IPS-11a (cell line): Measurements from ENCODE around the gene QTRT2.

Experiments
- H3K4me3 ChIP-seq: one replicate; pipeline ENCODE4 v1.5.1; 2013; ENCODE audit warnings: low read depth, low read length, control low read depth

QTRT2 gene

DNA sequence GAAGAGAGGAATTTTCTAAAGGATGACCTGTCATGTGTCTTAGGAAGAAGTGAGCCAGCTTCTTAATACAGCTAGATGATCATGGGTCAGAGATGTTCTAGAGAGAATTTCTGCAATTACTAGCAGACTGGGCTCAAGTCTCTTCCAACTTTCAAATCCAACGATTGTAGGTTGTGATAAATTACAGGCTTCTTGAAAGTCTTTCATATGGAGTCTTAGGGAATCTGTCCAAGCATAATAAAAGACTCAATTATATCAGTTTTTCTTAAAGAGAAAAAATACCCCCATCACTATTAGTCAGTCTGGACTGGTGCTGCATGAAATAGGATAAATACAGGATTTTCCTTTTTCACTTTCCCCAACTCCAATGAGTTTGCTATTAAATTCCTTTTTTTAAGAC lies 63.2 kb downstream of the QTRT2 start:
- no peak overlapping the region for H3K4me3 ChIP-seq

DNA sequence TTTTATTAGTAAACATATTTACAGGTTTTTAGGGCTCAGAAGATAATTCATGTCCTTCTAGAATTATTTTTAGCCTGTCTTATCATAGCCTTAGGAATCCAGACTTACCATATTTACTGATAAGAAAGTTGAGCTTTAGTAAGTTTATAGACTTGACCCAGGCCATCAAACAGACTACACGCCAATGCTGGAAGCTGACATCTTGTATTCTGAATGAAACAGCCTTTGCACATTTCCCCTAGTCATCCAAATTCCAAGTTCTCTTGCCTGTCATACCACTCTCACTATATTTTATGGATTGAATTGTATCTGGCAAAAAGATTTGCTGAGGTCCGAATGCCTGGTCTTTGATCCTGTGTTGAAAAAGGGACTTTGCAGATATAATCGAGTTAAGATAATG lies 63.7 kb downstream of the QTRT2 start:
- no peak overlapping the region for H3K4me3 ChIP-seq

- H3K4me3 ChIP-seq = no peak overlapping the region
These were observed 65.6 kb downstream of the QTRT2 start for GRCh38 chr3:114122027-114122709.

DNA sequence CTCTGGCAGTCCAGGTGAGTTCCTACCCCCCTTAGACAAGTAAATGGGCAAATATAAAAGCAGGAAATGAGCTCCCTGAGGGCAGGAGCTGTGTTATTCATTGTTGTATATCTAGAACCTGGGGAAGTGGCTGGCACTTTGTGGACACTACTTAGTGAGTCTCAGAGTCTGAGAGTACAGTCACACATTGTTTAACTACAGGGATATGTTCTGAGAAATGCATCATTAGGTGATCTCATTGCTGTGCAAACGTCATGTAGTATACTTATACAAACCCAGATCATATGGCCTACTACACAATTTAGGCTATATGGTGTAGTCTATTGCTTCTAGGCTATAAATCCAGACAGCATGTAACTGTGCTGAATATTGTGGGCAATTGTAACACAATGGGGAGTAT lies 69.9 kb downstream of the QTRT2 start:
- H3K4me3 ChIP-seq = no peak overlapping the region

DNA sequence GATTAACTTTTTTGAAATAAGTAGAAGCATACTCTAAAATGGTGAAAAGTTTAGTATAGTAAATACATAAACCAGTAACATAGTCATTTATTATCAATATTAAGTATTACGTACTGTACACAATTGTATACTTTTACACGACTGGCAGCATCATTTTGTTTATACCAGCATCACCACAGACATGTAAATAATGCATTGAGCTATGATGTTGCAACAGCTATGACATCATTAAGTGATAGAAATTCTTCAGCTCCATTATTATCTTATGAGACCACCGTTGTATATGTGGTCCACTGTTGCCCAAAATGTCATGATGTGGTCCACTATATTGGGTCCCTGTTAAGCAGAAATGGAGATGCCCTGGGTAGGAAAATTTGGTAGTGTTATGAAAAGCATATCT lies 71.0 kb downstream of the QTRT2 start:
- H3K4me3 ChIP-seq = no peak overlapping the region

DNA sequence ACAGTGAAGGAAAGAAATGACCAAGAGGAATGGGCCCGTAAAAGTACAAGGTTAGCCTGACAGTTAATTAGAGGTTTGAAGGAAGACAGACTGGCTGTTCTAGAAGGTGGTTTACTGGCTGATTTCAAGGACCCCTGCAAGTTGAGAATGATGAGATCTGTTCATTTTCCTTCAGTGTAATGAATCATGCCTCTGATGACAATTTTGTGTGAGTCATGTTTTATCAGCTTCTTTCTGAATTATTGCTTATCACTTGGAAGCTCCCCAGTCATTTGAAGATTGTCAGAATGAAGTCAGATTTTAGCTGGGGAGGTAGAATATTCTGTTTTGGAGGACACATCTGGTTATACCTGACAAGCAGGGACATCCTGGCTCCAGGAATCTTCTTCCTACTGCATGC lies 71.7 kb downstream of the QTRT2 start:
- no peak overlapping the region for H3K4me3 ChIP-seq

DNA sequence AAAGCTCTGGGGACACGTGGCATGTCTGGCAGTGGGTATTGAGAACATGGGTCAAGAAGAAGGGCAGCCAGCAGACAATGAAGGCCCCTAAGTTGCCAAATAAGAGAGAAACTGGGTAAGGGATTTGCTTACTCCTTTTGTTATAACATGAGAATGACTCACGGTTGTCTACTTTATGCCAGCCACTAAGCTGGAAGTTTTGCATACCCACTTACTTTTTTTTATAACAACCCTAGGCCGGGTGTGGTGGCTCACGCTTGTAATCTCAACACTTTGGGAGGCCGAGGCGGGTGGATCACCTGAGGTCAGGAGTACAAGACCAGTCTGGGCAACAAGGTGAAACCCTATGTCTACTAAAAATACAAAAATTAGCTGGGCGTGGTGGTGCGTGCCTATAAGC lies 72.3 kb downstream of the QTRT2 start:
- no peak overlapping the region for H3K4me3 ChIP-seq

- H3K4me3 ChIP-seq = no peak overlapping the region
These were observed 76.0 kb downstream of the QTRT2 start for GRCh38 chr3:114132500-114132899.

GRCh38 chr3:114133947-114134346 lies 77.4 kb downstream of the QTRT2 start:
- no peak overlapping the region for H3K4me3 ChIP-seq
